GM18519 (cell line): ENCODE measurements around the gene EYA3.

Experiments used
- ATAC-seq: cut with Tn5 transposase; IDR thresholded peaks from one replicate; pipeline ENCODE4 v1.9.1; 2021; ENCODE audit warnings: mild to moderate bottlenecking, moderate library complexity; ENCODE audit not compliant: unreplicated experiment, low FRiP score

The EYA3 gene

GRCh38 chr1:27974417-27974781 lies 114.0 kb downstream of the EYA3 start:
- no peak for ATAC-seq

- no peak for ATAC-seq
These were observed 114.5 kb downstream of the EYA3 start for GRCh38 chr1:27973771-27974416.

GRCh38 chr1:27972141-27972540 lies 116.3 kb downstream of the EYA3 start:
- ATAC-seq: no peak

- no peak for ATAC-seq
These were observed 116.7 kb downstream of the EYA3 start for GRCh38 chr1:27971674-27972073.

GRCh38 chr1:27970401-27970800 lies 118.0 kb downstream of the EYA3 start:
- no peak for ATAC-seq

GRCh38 chr1:27968692-27969091 lies 119.7 kb downstream of the EYA3 start:
- ATAC-seq: no peak

GRCh38 chr1:27967884-27968466 lies 120.4 kb downstream of the EYA3 start:
- no peak for ATAC-seq

- no peak for ATAC-seq
These were observed 121.1 kb downstream of the EYA3 start for GRCh38 chr1:27967106-27967883.

GRCh38 chr1:27966402-27967105 lies 121.9 kb downstream of the EYA3 start:
- ATAC-seq: no peak

GRCh38 chr1:27963393-27963792 lies 125.0 kb downstream of the EYA3 start:
- ATAC-seq: no peak

- no peak for ATAC-seq
These were observed 126.7 kb downstream of the EYA3 start for GRCh38 chr1:27961646-27962221.

GRCh38 chr1:27960762-27961645 lies 127.4 kb downstream of the EYA3 start:
- ATAC-seq: no peak

- no peak for ATAC-seq
These were observed 128.4 kb downstream of the EYA3 start, which contains the start of gene XKR8 for GRCh38 chr1:27959792-27960603. XKR8 (plus strand) TSS chr1:27959973; CDS start chr1:27960070, 97 bp downstream.

- ATAC-seq: no peak
These were observed 129.9 kb downstream of the EYA3 start for GRCh38 chr1:27958513-27958912.

- no peak for ATAC-seq
These were observed 130.8 kb downstream of the EYA3 start for GRCh38 chr1:27957655-27958054.

GRCh38 chr1:27956761-27957160 lies 131.6 kb downstream of the EYA3 start:
- no peak for ATAC-seq

- ATAC-seq: no peak
These were observed 133.3 kb downstream of the EYA3 start for GRCh38 chr1:27955076-27955475.

- no peak for ATAC-seq
These were observed 134.2 kb downstream of the EYA3 start for GRCh38 chr1:27954186-27954585.

- ATAC-seq: no peak
These were observed 136.3 kb downstream of the EYA3 start for GRCh38 chr1:27952147-27952546.
